IPS DF 4.7 (cell line): ENCODE measurements around the gene DIS3L2.
"Not testable (repeated sequence)": the region's sequence is repeated elsewhere in the genome, so short reads cannot be mapped to it uniquely, and the experiment has no call there.

ENCODE experiments used
- DNase-seq: peaks from one replicate; pipeline ENCODE4 v3.0.0-alpha.2; 2013; ENCODE audit warnings: low spot score; ENCODE audit errors: extremely low read depth

DIS3L2 gene

GRCh38 chr2:231928901-231929725 is 32.4 kb upstream of the DIS3L2 start:
- no peak for DNase-seq

- no peak for DNase-seq
Observed at GRCh38 chr2:231929961-231930592, 31.4 kb upstream of the DIS3L2 start.

- DNase-seq = no peak
Observed at GRCh38 chr2:231930593-231931281, 30.8 kb upstream of the DIS3L2 start.

- DNase-seq = no peak
Observed at GRCh38 chr2:231931481-231931915, 30.0 kb upstream of the DIS3L2 start.

- no peak for DNase-seq
Observed at GRCh38 chr2:231932711-231932970, 28.9 kb upstream of the DIS3L2 start.

GRCh38 chr2:231932985-231933915 is 28.3 kb upstream of the DIS3L2 start:
- no peak for DNase-seq

- no peak for DNase-seq
Observed at GRCh38 chr2:231933916-231934401, 27.6 kb upstream of the DIS3L2 start.

- DNase-seq = no peak
Observed at GRCh38 chr2:231934441-231935206, 26.9 kb upstream of the DIS3L2 start.

GRCh38 chr2:231935207-231935524 is 26.3 kb upstream of the DIS3L2 start:
- no peak for DNase-seq

GRCh38 chr2:231935815-231936214 is 25.7 kb upstream of the DIS3L2 start:
- no peak for DNase-seq

- DNase-seq = no peak
Observed at GRCh38 chr2:231936491-231936890, 25.0 kb upstream of the DIS3L2 start.

GRCh38 chr2:231937057-231937456 is 24.5 kb upstream of the DIS3L2 start:
- DNase-seq = no peak

- DNase-seq = no peak
Observed at GRCh38 chr2:231939022-231939421, 22.5 kb upstream of the DIS3L2 start.

GRCh38 chr2:231940795-231941194 is 20.7 kb upstream of the DIS3L2 start:
- no peak for DNase-seq

- DNase-seq = no peak
Observed at GRCh38 chr2:231941673-231942072, 19.8 kb upstream of the DIS3L2 start.

GRCh38 chr2:231942180-231942579 is 19.3 kb upstream of the DIS3L2 start:
- DNase-seq = no peak

GRCh38 chr2:231946241-231946814 is 15.2 kb upstream of the DIS3L2 start:
- DNase-seq = no peak

- not testable (repeated sequence) for DNase-seq
Observed at GRCh38 chr2:231947112-231947511, 14.4 kb upstream of the DIS3L2 start.

- DNase-seq = no peak
Observed at GRCh38 chr2:231947694-231948093, 13.8 kb upstream of the DIS3L2 start.

GRCh38 chr2:231951452-231952035 is 10.0 kb upstream of the DIS3L2 start:
- no peak for DNase-seq
